SU-DHL-6 (cell line): ENCODE results near the gene ARHGAP6.

ENCODE experiments used
- H2AFZ ChIP-seq: fragments of 200-600 bp; sonication (generic); 2 replicates; pipeline ENCODE4 v1.6.1; 2014; ENCODE audit warnings: low read depth, mild to moderate bottlenecking, moderate library complexity, mixed read lengths, antibody characterized with exemption, low read length; ENCODE audit not compliant: severe bottlenecking
- H3F3A ChIP-seq: fragments of 200-600 bp; shearing (Covaris generic); 2 replicates; pipeline ENCODE4 v1.6.0; 2016; ENCODE audit warnings: antibody characterized with exemption, mild to moderate bottlenecking; ENCODE audit not compliant: insufficient read depth
- H3K27ac ChIP-seq: fragments of 200-600 bp; sonication (generic); 2 replicates; pipeline ENCODE4 v1.5.1; 2016; ENCODE audit warnings: low read depth, mild to moderate bottlenecking, low read length, moderate library complexity, mixed read lengths
- H3K27me3 ChIP-seq: fragments of 200-600 bp; sonication (generic), shearing (Covaris generic); 2 replicates; pipeline ENCODE4 v1.6.0; 2014; ENCODE audit warnings: mild to moderate bottlenecking, low read length
- H3K36me3 ChIP-seq: fragments of 200-600 bp; sonication (generic); 2 replicates; pipeline ENCODE4 v1.6.1; 2014; ENCODE audit warnings: mild to moderate bottlenecking, low read length, mixed read lengths
- H3K4me2 ChIP-seq: fragments of 300-600, 200-600 bp; shearing (Covaris generic), sonication (generic); 2 replicates; pipeline ENCODE4 v1.6.0; 2014; ENCODE audit warnings: low read length, low read depth, mild to moderate bottlenecking; ENCODE audit not compliant: poor library complexity, severe bottlenecking
- H3K4me3 ChIP-seq: fragments of 200-600 bp; sonication (generic); 2 replicates; pipeline ENCODE4 v1.5.1; 2014; ENCODE audit warnings: antibody characterized with exemption, low read length, mild to moderate bottlenecking, mixed read lengths; ENCODE audit not compliant: insufficient read depth, poor library complexity, severe bottlenecking
- H3K79me2 ChIP-seq: fragments of 200-600 bp; sonication (generic); 2 replicates; pipeline ENCODE4 v1.6.1; 2014; ENCODE audit warnings: mild to moderate bottlenecking, low read length, moderate library complexity; ENCODE audit not compliant: insufficient read depth
- H3K9ac ChIP-seq: fragments of 200-600 bp; sonication (generic); 2 replicates; pipeline ENCODE4 v1.7.0; 2014; ENCODE audit warnings: mild to moderate bottlenecking, low read length
- H3K9me2 ChIP-seq: fragments of 200-600 bp; sonication (generic); replicated peaks from 2 replicates; pipeline ENCODE4 v1.6.1; 2014; ENCODE audit warnings: low read length; ENCODE audit not compliant: insufficient read depth
- H3K9me3 ChIP-seq: fragments of 200-600 bp; sonication (generic); 2 replicates; pipeline ENCODE4 v1.6.1; 2014; ENCODE audit warnings: low read length, mixed read lengths; ENCODE audit not compliant: insufficient read depth
- H4K20me1 ChIP-seq: fragments of 200-600 bp; sonication (generic); 2 replicates; pipeline ENCODE4 v1.6.1; 2014; ENCODE audit warnings: low read depth, mild to moderate bottlenecking, antibody characterized with exemption, low read length, moderate library complexity, mixed read lengths
- EZH2phosphoT487 ChIP-seq: fragments of 200-600 bp; sonication (generic), shearing (Covaris generic); conservative IDR thresholded peaks from 2 replicates; pipeline ENCODE4 v1.6.1; 2018; ENCODE audit warnings: mild to moderate bottlenecking, antibody characterized with exemption, low read length, moderate library complexity, mixed read lengths
- TF ChIP-seq, protein P1 (sequence below): fragments of 200-600 bp; sonication (generic); IDR thresholded peaks from one replicate; pipeline ENCODE4 v1.5.1; 2017; ENCODE audit warnings: antibody characterized with exemption, mild to moderate bottlenecking, low read length, moderate library complexity; ENCODE audit not compliant: insufficient read depth, poor library complexity, severe bottlenecking

ARHGAP6 gene

DNA sequence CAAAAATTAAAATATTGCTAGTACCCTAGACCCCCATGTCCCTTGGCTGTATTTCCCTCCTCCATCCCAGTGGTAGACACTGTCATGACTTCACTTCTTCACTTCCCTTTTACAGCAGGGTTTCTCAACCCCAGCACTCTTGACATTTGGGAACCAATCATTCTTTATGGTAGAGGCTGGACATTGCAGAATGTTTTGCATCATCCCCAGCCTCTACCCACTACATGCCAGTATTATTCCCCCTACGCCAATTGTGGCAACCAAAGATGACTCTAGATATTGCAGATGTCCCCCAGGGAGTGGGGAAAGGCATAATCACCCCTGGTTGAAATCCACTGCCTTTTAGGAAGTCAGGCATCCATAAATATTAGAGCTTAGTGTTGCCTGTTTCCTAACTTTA, 233.9 kb downstream of the ARHGAP6 start:
- Histone ChIP-seq H4K20me1 (no peaks in the 10 kb centered on the region), H3F3A (no peaks in the 10 kb centered on the region), H3K9me2 (no peaks in the 10 kb centered on the region), H3K27me3 (no peaks in the 10 kb centered on the region), H3K9ac (no peak overlapping the region), H3K79me2 (no peaks in the 10 kb centered on the region), H3K27ac (no peak overlapping the region), H3K9me3 (no peaks in the 10 kb centered on the region), H3K4me2 (no peak overlapping the region), H2AFZ (no peak overlapping the region), H3K4me3 (no peak overlapping the region), H3K36me3 (no peaks in the 10 kb centered on the region)
- no peak for TF ChIP-seq EZH2phosphoT487
- TF ChIP-seq, protein P1, sequence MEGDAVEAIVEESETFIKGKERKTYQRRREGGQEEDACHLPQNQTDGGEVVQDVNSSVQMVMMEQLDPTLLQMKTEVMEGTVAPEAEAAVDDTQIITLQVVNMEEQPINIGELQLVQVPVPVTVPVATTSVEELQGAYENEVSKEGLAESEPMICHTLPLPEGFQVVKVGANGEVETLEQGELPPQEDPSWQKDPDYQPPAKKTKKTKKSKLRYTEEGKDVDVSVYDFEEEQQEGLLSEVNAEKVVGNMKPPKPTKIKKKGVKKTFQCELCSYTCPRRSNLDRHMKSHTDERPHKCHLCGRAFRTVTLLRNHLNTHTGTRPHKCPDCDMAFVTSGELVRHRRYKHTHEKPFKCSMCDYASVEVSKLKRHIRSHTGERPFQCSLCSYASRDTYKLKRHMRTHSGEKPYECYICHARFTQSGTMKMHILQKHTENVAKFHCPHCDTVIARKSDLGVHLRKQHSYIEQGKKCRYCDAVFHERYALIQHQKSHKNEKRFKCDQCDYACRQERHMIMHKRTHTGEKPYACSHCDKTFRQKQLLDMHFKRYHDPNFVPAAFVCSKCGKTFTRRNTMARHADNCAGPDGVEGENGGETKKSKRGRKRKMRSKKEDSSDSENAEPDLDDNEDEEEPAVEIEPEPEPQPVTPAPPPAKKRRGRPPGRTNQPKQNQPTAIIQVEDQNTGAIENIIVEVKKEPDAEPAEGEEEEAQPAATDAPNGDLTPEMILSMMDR = no peak

DNA sequence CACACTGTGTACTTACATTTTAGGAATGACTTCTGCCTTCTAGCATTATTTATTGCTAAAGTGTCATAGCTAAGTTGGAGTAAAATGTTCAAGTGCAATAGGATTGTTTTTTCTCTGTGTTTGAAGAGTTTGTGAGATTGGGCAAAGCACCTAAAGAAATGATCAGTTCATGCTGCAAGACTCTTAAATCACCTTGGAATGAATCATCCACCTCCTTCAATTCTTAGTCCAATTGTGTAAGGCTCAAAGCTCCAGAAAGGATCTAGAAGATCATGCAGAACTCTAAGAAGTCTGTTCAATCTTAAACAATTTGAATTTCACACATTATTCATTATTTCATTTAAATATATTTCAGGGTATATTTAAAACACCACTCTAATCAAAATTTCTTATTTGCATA, 235.4 kb downstream of the ARHGAP6 start:
- no peaks in the 10 kb centered on the region for H3K9me3 ChIP-seq
- no peak overlapping the region for H3K27ac ChIP-seq
- no peaks in the 10 kb centered on the region for H3K9me2 ChIP-seq
- H3K4me3 ChIP-seq = no peak overlapping the region
- no peaks in the 10 kb centered on the region for H3K36me3 ChIP-seq
- TF ChIP-seq, protein P1 = no peak
- TF ChIP-seq EZH2phosphoT487 = no peak
- H3K4me2 ChIP-seq = no peak overlapping the region
- no peak overlapping the region for H3K9ac ChIP-seq
- no peaks in the 10 kb centered on the region for H3F3A ChIP-seq
- H3K79me2 ChIP-seq = no peaks in the 10 kb centered on the region
- H2AFZ ChIP-seq = no peak overlapping the region
- H3K27me3 ChIP-seq = no peaks in the 10 kb centered on the region
- no peaks in the 10 kb centered on the region for H4K20me1 ChIP-seq

DNA sequence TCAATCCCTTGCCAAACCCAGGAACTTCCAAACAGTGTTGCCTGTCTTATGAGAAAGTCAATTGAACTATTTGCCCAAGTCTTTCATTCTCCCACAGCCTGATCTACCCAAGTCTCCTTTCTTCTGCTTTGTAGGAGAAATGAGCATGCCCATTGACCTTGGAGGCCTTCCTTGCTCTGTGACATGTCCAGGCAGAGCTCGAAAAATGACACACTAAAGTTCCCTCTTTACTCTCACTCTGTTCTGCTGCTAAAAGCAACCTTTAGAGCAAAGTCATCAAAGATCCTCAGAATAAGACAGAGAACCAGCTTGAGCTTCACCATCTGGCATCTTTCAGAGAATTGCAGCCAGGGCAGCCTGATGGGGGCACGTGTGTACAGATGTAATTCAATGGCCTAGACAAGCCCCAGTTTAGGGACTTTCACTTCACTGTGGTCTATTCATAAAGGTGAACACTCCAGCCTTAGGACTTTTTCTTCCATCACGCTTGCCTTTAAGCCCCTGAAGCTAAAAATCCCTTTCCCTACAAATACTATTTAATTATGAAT, 236.1 kb downstream of the ARHGAP6 start:
- Histone ChIP-seq H3K4me3 (no peak overlapping the region), H3F3A (no peaks in the 10 kb centered on the region), H3K27me3 (no peaks in the 10 kb centered on the region), H2AFZ (no peak overlapping the region), H3K9me3 (no peaks in the 10 kb centered on the region), H3K27ac (no peak overlapping the region), H3K36me3 (no peaks in the 10 kb centered on the region), H3K9me2 (no peaks in the 10 kb centered on the region), H3K79me2 (no peaks in the 10 kb centered on the region), H3K4me2 (no peak overlapping the region), H4K20me1 (no peaks in the 10 kb centered on the region), H3K9ac (no peak overlapping the region)
- TF ChIP-seq, protein P1 = no peak
- no peak for TF ChIP-seq EZH2phosphoT487
